C4-2B (cell line): ENCODE measurements around the gene FGF2.

Source experiments
- CTCF ChIP-seq: fragments of 450-650 bp; conservative IDR thresholded peaks from 2 replicates; pipeline ENCODE4 v1.5.1; 2017; ENCODE audit warnings: mild to moderate bottlenecking
- ZFX ChIP-seq: fragments of 450-650 bp; IDR thresholded peaks from 2 replicates; pipeline ENCODE4 v1.6.1; 2017

DNA sequence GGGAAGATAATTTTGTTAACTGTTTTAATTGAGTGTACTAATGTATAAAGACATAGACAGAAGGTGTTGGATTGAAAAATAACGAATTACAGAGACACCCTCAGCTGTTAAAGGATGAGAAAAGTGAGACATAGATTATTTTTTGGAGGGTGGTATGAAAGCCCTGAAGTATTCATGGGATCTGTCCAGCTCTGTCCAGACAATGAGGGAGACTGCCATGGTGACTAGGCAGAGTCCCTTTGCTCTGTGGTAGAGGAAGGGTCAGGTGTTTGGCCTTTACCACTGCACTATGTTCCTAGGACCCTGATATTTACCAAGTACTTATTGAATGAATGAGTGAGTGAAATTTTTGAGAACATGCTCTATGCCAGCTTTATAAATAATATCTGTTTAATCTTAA, 11.4 kb downstream of the FGF2 start:
- TF ChIP-seq CTCF: no peak
- TF ChIP-seq ZFX: no peak
